HEK293 (cell line): ENCODE data around the gene MAPKAP1.

ENCODE experiments used
- BCL6B ChIP-seq: fragments of 450-650 bp; formaldehyde crosslinking; IDR thresholded peaks from 2 replicates; pipeline ENCODE4 v1.5.1; 2017; ENCODE audit warnings: missing biosample characterization, missing genetic modification characterization
- GLIS2 ChIP-seq: fragments of 450-650 bp; formaldehyde crosslinking; IDR thresholded peaks from 2 replicates; pipeline ENCODE4 v1.5.1; 2016; ENCODE audit warnings: missing biosample characterization, missing genetic modification characterization
- HOXA7 ChIP-seq: sonication (generic); formaldehyde crosslinking; IDR thresholded peaks from 2 replicates; pipeline ENCODE4 v1.8.1; 2022; ENCODE audit warnings: missing genetic modification reagents, borderline replicate concordance
- SETDB1 ChIP-seq: IDR thresholded peaks from one replicate; pipeline ENCODE4 v1.6.1; 2017; ENCODE audit warnings: mild to moderate bottlenecking, low read length, moderate library complexity, mixed read lengths; ENCODE audit not compliant: insufficient read length
- WT1 ChIP-seq: fragments of 450-650 bp; formaldehyde crosslinking; IDR thresholded peaks from 2 replicates; pipeline ENCODE4 v1.5.1; 2016; ENCODE audit warnings: missing biosample characterization, missing genetic modification characterization
- ZBTB1 ChIP-seq: fragments of 450-650 bp; formaldehyde crosslinking; IDR thresholded peaks from 2 replicates; pipeline ENCODE4 v1.5.1; 2016; ENCODE audit warnings: missing biosample characterization, missing genetic modification characterization
- ZBTB17 ChIP-seq: fragments of 450-650 bp; formaldehyde crosslinking; IDR thresholded peaks from 2 replicates; pipeline ENCODE4 v1.5.1; 2016; ENCODE audit warnings: missing biosample characterization, missing genetic modification characterization
- ZBTB7A ChIP-seq: fragments of 450-650 bp; formaldehyde crosslinking; IDR thresholded peaks from 2 replicates; pipeline ENCODE4 v1.5.1; 2016; ENCODE audit warnings: low read depth, missing biosample characterization, missing genetic modification characterization
- ZBTB8A ChIP-seq: fragments of 450-650 bp; formaldehyde crosslinking; IDR thresholded peaks from 2 replicates; pipeline ENCODE4 v1.5.1; 2016; ENCODE audit warnings: missing biosample characterization, missing genetic modification characterization
- ZFHX2 ChIP-seq: fragments of 450-650 bp; formaldehyde crosslinking; conservative IDR thresholded peaks from 2 replicates; pipeline ENCODE4 v1.5.1; 2016; ENCODE audit warnings: missing biosample characterization, missing genetic modification characterization
- ZNF10 ChIP-seq: fragments of 450-650 bp; formaldehyde crosslinking; IDR thresholded peaks from 2 replicates; pipeline ENCODE4 v1.5.1; 2017; ENCODE audit warnings: missing biosample characterization, missing genetic modification characterization
- ZNF114 ChIP-seq: fragments of 450-650 bp; formaldehyde crosslinking; IDR thresholded peaks from 2 replicates; pipeline ENCODE4 v1.5.0; 2017; ENCODE audit warnings: missing biosample characterization, missing genetic modification characterization
- ZNF138 ChIP-seq: fragments of 450-650 bp; formaldehyde crosslinking; IDR thresholded peaks from 2 replicates; pipeline ENCODE4 v1.5.1; 2016; ENCODE audit warnings: missing biosample characterization, missing genetic modification characterization, borderline replicate concordance
- ZNF140 ChIP-seq: fragments of 450-650 bp; formaldehyde crosslinking; IDR thresholded peaks from 2 replicates; pipeline ENCODE4 v1.5.1; 2016; ENCODE audit warnings: missing biosample characterization, missing genetic modification characterization
- ZNF19 ChIP-seq: fragments of 450-650 bp; formaldehyde crosslinking; IDR thresholded peaks from 2 replicates; pipeline ENCODE4; 2016; ENCODE audit warnings: missing biosample characterization, missing genetic modification characterization, low read depth
- ZNF211 ChIP-seq: fragments of 450-650 bp; formaldehyde crosslinking; IDR thresholded peaks from 2 replicates; pipeline ENCODE4 v1.5.1; 2016; ENCODE audit warnings: low read depth, missing biosample characterization, missing genetic modification characterization
- ZNF26 ChIP-seq: fragments of 450-650 bp; formaldehyde crosslinking; IDR thresholded peaks from 2 replicates; pipeline ENCODE4 v1.5.1; 2016; ENCODE audit warnings: missing biosample characterization, missing genetic modification characterization
- ZNF324 ChIP-seq: fragments of 450-650 bp; formaldehyde crosslinking; IDR thresholded peaks from 2 replicates; pipeline ENCODE4 v1.5.1; 2016; ENCODE audit warnings: missing biosample characterization, missing genetic modification characterization
- ZNF449 ChIP-seq: fragments of 450-650 bp; formaldehyde crosslinking; IDR thresholded peaks from 2 replicates; pipeline ENCODE4 v1.5.1; 2017; ENCODE audit warnings: missing biosample characterization, mild to moderate bottlenecking, missing genetic modification characterization, moderate library complexity
- ZNF48 ChIP-seq: fragments of 450-650 bp; formaldehyde crosslinking; IDR thresholded peaks from 2 replicates; pipeline ENCODE4 v1.5.1; 2016; ENCODE audit warnings: missing biosample characterization, missing genetic modification characterization
- ZNF510 ChIP-seq: fragments of 450-650 bp; formaldehyde crosslinking; IDR thresholded peaks from 2 replicates; pipeline ENCODE4 v1.5.1; 2018; ENCODE audit warnings: mild to moderate bottlenecking, missing genetic modification characterization, missing biosample characterization; ENCODE audit not compliant: insufficient replicate concordance
- ZNF518A ChIP-seq: fragments of 450-650 bp; formaldehyde crosslinking; conservative IDR thresholded peaks from 2 replicates; pipeline ENCODE4 v1.5.1; 2016; ENCODE audit warnings: low read depth, missing biosample characterization, missing genetic modification characterization
- ZNF585B ChIP-seq: fragments of 450-650 bp; formaldehyde crosslinking; IDR thresholded peaks from 2 replicates; pipeline ENCODE4 v1.5.1; 2016; ENCODE audit warnings: missing biosample characterization, missing genetic modification characterization
- ZNF654 ChIP-seq: fragments of 450-650 bp; formaldehyde crosslinking; IDR thresholded peaks from 2 replicates; pipeline ENCODE4 v1.5.1; 2016; ENCODE audit warnings: low read depth, missing biosample characterization, missing genetic modification characterization
- ZNF660 ChIP-seq: fragments of 450-650 bp; IDR thresholded peaks from 2 replicates; pipeline ENCODE4 v1.5.1; 2018; ENCODE audit warnings: missing biosample characterization, mild to moderate bottlenecking, missing genetic modification characterization
- ZNF837 ChIP-seq: fragments of 450-650 bp; formaldehyde crosslinking; IDR thresholded peaks from 2 replicates; pipeline ENCODE4 v1.5.1; 2016; ENCODE audit warnings: missing biosample characterization, missing genetic modification characterization
- ZSCAN16 ChIP-seq: fragments of 450-650 bp; formaldehyde crosslinking; IDR thresholded peaks from 2 replicates; pipeline ENCODE4 v1.5.1; 2016; ENCODE audit warnings: missing biosample characterization, missing genetic modification characterization
- ZSCAN30 ChIP-seq: fragments of 450-650 bp; IDR thresholded peaks from 2 replicates; pipeline ENCODE4 v1.5.1; 2018; ENCODE audit warnings: missing biosample characterization, mild to moderate bottlenecking, missing genetic modification characterization, moderate library complexity
- TF ChIP-seq, protein P1 (sequence below): fragments of 450-650 bp; formaldehyde crosslinking; IDR thresholded peaks from 2 replicates; pipeline ENCODE4 v1.5.1; 2016; ENCODE audit warnings: missing biosample characterization, missing genetic modification characterization

Gene MAPKAP1

GRCh38 chr9:125541840-125542243 lies 165.2 kb downstream of the MAPKAP1 start (continued):
- TF ChIP-seq BCL6B (tag by site-specific recombination), result no peak
- peak; percentile 43; the same call in 1 of the 2 replicates for TF ChIP-seq ZNF660 (tag by site-specific recombination)
- TF ChIP-seq, protein P1, sequence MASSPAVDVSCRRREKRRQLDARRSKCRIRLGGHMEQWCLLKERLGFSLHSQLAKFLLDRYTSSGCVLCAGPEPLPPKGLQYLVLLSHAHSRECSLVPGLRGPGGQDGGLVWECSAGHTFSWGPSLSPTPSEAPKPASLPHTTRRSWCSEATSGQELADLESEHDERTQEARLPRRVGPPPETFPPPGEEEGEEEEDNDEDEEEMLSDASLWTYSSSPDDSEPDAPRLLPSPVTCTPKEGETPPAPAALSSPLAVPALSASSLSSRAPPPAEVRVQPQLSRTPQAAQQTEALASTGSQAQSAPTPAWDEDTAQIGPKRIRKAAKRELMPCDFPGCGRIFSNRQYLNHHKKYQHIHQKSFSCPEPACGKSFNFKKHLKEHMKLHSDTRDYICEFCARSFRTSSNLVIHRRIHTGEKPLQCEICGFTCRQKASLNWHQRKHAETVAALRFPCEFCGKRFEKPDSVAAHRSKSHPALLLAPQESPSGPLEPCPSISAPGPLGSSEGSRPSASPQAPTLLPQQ (tag by site-specific recombination), result peak; percentile 39; the same call in 1 of the 2 replicates
- 0 out of 2 replicates have a peak, but pooled peaks have one; percentile 31 for TF ChIP-seq ZNF10 (tag by site-specific recombination)
- TF ChIP-seq ZNF654 (tag by site-specific recombination), result no peak
- TF ChIP-seq ZNF140, result no peak
- no peak for TF ChIP-seq ZNF26 (tag by site-specific recombination)
- no peak for TF ChIP-seq ZSCAN16 (tag by site-specific recombination)
- 0 out of 2 replicates have a peak, but pooled peaks have one; percentile 13 for TF ChIP-seq ZBTB8A (tag by site-specific recombination)
- peak; percentile 73 for TF ChIP-seq ZBTB17 (tag by site-specific recombination)
- TF ChIP-seq ZNF138 (tag by site-specific recombination), result no peak
- no peak for TF ChIP-seq GLIS2 (tag by site-specific recombination)
- TF ChIP-seq ZBTB1 (tag by site-specific recombination), result no peak
- no peak for TF ChIP-seq ZBTB7A (tag by site-specific recombination)
- TF ChIP-seq WT1 (tag by site-specific recombination), result no peak
- TF ChIP-seq ZNF837, result no peak
- no peak for TF ChIP-seq ZNF449
- TF ChIP-seq ZNF19 (tag by site-specific recombination), result no peak
- no peak for TF ChIP-seq ZFHX2 (tag by site-specific recombination)
- no peak for TF ChIP-seq ZNF518A (tag by site-specific recombination)
- TF ChIP-seq ZNF585B (tag by site-specific recombination), result no peak
- no peak for TF ChIP-seq HOXA7
- TF ChIP-seq ZNF510 (tag by site-specific recombination), result no peak
- TF ChIP-seq ZSCAN30 (tag by site-specific recombination), result 0 out of 2 replicates have a peak, but pooled peaks have one; percentile 41
- no peak for TF ChIP-seq ZNF114
- no peak for TF ChIP-seq ZNF211 (tag by site-specific recombination)
- no peak for TF ChIP-seq SETDB1
- no peak for TF ChIP-seq ZNF48 (tag by site-specific recombination)
- no peak for TF ChIP-seq ZNF324 (tag by site-specific recombination)
